ENCODE data around the gene SLC7A5. TPM values are rescaled to one million over a fixed set of nuclear protein-coding genes. Genes with fewer than 3 reads are reported as not detected.
A peak's percentile ranks its signal among the peaks of the same experiment; 100 is the strongest.

SLC7A5 gene
- total RNA-seq, 6 experiments from 2014 or later, result 112 to 133 (median 124) TPM

- Mint-ChIP-seq H3K4me1 (ENCODE audit: low read depth) (peaks cover 48% of the 10 kb centered on the region), H3K4me3 (peak overlapping the region; percentile 8), H3K36me3 (ENCODE audit: low read depth) (peaks cover 4% of the 10 kb centered on the region; the same call in 1 of the 2 replicates), H3K9me3 (no peaks in the 10 kb centered on the region), H3K27ac (peak overlapping the region; percentile 84), H3K27me3 (ENCODE audit: insufficient read depth) (no peaks in the 10 kb centered on the region; the same call in 1 of the 2 replicates)
- no peak for TF ChIP-seq CTCF (IDR thresholded peaks at IDR 0.05)
- DNase-seq, result no peak
Observed at GRCh38 chr16:87780385-87780989, 88.8 kb downstream of the SLC7A5 start.

Small RNA genes within 50 kb of the gene (microRNA-seq; reads per million reads assigned to microRNA genes)
- not detected for gene MIR6775

Other genes starting within 250 kb of the SLC7A5 start
- 10 to 100 TPM; 18.4 to 23.7 (median 21.7) TPM for gene KLHDC4, start 103.5 kb downstream of the SLC7A5 start, total RNA-seq (2021; fragmentation: NEBNext Ultra II Directional; extraction: Animal tissue kit (Norgen Biotek cat#: 25700))
- not detected for gene CA5A, start 67.0 kb upstream of the SLC7A5 start, total RNA-seq (2021; fragmentation: NEBNext Ultra II Directional; extraction: Animal tissue kit (Norgen Biotek cat#: 25700))
- gene BANP, start 81.9 kb upstream of the SLC7A5 start, total RNA-seq (2021; fragmentation: NEBNext Ultra II Directional; extraction: Animal tissue kit (Norgen Biotek cat#: 25700)), result 10 to 100 TPM; 15.6 to 19.0 (median 16.2) TPM